Brain microvascular endothelial cell (primary cell): ENCODE data around the gene UBE2S.
"Not testable (repeated sequence)": the region's sequence is repeated elsewhere in the genome, so short reads cannot be mapped to it uniquely, and the experiment has no call there.

Experiments
- DNase-seq: peaks from one replicate; pipeline ENCODE4 v3.0.0-alpha.2; 2020
- H3K27ac ChIP-seq: fragments of 250-450 bp; sonication (Bioruptor Pico); 2 replicates; pipeline ENCODE4 v1.5.1; 2020; ENCODE audit warnings: mild to moderate bottlenecking, moderate library complexity
- H3K27me3 ChIP-seq: fragments of 250-450 bp; sonication (Bioruptor Pico); replicated peaks from 2 replicates; pipeline ENCODE4 v1.5.1; 2020; ENCODE audit warnings: mild to moderate bottlenecking
- H3K36me3 ChIP-seq: fragments of 250-450 bp; sonication (Bioruptor Pico); replicated peaks from 2 replicates; pipeline ENCODE4 v1.5.1; 2020; ENCODE audit warnings: mild to moderate bottlenecking
- H3K4me3 ChIP-seq: 2 replicates; pipeline ENCODE4 v1.5.1; 2011; ENCODE audit warnings: low read depth, mild to moderate bottlenecking, control low read depth, low read length, moderate library complexity
- in situ Hi-C: cut with HindIII; loops from 2 replicates; pipeline ENCODE4 v1.10.0; 2017; ENCODE audit warnings: low sequenced_read_pairs, low pct_ligation_motif_present
- TF ChIP-seq, protein P1 (sequence below): IDR thresholded peaks from 2 replicates; pipeline ENCODE4 v1.5.1; 2011; ENCODE audit warnings: low read depth, mild to moderate bottlenecking, moderate library complexity, low read length, control low read depth, inconsistent platforms; ENCODE audit errors: missing control alignments

UBE2S gene

DNA sequence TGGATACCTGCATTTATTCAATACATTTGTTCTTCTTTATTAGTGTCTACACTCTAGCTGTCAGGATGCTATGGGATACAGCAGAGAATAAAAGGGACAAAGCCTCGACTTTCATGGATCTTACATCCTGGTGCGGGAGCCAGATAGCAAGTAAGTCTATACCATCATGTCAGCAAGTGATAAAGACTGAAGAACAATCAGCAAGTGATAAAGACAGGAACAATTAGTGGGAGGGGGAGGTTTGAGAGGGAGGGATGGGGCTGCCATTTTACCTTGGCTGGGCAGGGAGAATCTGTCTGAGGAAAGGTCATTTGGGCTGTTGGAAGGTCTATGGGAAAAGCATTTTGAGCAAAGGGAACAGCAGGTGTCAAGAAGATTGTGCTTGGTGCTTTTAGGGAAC lies 2.6 kb upstream of the UBE2S start:
- Histone ChIP-seq H3K36me3 (peaks cover 11% of the 10 kb centered on the region), H3K27me3 (no peaks in the 10 kb centered on the region), H3K4me3 (no peak overlapping the region), H3K27ac (no peak overlapping the region)
- TF ChIP-seq, protein P1, sequence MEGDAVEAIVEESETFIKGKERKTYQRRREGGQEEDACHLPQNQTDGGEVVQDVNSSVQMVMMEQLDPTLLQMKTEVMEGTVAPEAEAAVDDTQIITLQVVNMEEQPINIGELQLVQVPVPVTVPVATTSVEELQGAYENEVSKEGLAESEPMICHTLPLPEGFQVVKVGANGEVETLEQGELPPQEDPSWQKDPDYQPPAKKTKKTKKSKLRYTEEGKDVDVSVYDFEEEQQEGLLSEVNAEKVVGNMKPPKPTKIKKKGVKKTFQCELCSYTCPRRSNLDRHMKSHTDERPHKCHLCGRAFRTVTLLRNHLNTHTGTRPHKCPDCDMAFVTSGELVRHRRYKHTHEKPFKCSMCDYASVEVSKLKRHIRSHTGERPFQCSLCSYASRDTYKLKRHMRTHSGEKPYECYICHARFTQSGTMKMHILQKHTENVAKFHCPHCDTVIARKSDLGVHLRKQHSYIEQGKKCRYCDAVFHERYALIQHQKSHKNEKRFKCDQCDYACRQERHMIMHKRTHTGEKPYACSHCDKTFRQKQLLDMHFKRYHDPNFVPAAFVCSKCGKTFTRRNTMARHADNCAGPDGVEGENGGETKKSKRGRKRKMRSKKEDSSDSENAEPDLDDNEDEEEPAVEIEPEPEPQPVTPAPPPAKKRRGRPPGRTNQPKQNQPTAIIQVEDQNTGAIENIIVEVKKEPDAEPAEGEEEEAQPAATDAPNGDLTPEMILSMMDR, result no peak
- DNase-seq, result no peak
- in situ Hi-C loops, result no loop called here

DNA sequence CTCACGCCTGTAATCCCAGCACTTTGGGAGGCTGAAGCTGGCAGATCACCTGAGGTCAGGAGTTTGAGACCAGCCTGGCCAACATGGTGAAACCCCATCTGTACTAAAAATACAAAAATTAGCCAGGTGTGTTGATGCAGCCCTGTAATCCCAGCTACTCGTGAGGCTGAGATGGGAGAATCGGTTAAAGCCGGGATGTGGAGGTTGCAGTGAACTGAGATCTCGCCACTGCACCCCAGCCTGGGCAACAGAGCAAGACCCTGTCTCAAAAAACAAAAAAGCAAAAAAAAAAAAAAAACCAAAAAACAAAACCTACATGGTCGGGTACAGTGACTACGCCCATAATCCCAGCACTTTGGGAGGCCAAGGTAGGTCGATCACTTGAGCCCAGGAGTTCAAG lies 1.6 kb upstream of the UBE2S start:
- DNase-seq, in situ Hi-C loops, H3K27me3 ChIP-seq, H3K27ac ChIP-seq, H3K4me3 ChIP-seq: not testable (repeated sequence)
- H3K36me3 ChIP-seq, result peaks cover 15% of the 10 kb centered on the region

DNA sequence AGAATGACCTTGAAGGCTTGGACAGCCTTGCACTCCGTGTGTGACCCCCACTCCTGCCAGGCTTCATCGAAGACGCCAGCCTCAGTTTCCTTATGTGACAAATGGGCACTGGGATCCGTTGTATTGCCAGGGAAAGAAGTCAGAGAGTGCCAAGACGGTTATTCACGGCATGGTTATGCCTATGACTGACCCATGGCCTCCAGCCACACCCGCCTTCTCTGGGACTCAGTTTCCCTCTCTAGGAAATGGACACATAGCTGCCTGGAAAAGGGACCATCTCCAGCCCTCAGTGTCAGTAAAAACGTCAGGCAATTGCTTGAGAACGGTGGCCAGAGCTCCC lies 915 bp upstream of the UBE2S start:
- H3K27me3 ChIP-seq, result no peaks in the 10 kb centered on the region
- TF ChIP-seq, protein P1, result no peak
- no peak for DNase-seq
- H3K36me3 ChIP-seq, result peaks cover 20% of the 10 kb centered on the region
- peak overlapping the region; percentile 48 for H3K4me3 ChIP-seq
- H3K27ac ChIP-seq, result peak overlapping the region; percentile 93
- in situ Hi-C loops, result no loop called here

DNA sequence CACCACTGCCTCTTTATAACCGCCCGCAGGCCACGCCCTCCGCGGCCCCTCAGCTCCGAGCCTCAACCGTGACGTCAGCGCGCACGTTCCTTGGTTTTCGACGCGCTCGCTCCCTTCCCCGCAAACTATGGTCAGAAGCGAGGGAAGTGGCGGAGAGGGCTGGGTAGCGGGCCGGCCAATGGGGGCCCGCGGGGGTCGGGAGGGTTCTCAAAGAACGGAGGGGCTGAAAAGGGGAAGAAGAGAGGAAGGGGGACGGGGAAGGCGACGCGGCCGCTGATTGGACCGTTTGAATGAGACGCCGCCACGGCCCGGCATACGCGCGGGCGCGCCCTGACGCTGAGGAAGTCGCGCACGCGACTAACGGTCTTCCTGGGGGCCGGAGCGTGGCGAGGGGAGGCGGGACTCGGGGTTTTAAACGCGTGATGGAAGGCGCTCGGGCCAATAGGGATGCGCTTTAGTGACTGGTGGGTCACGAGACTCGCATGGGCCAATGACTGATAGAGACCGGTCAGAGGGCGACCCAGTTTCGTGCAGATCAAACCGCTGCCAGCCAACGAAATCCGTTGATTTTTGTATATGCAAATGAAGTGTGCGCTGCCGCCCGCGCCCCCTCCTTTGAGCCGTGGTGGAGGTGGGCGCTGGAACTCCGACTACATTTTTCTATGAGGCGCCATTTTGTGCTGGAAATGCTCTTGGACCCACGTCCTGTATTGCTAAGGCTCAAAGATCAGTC lies 378 bp upstream of the UBE2S start:
- DNase-seq, result peak; percentile 99
- Histone ChIP-seq H3K27ac (peak overlapping the region; percentile 93), H3K4me3 (peak overlapping the region; percentile 83), H3K36me3 (peaks cover 20% of the 10 kb centered on the region), H3K27me3 (no peaks in the 10 kb centered on the region)
- in situ Hi-C loops, result no loop called here
- TF ChIP-seq, protein P1, result no peak

DNA sequence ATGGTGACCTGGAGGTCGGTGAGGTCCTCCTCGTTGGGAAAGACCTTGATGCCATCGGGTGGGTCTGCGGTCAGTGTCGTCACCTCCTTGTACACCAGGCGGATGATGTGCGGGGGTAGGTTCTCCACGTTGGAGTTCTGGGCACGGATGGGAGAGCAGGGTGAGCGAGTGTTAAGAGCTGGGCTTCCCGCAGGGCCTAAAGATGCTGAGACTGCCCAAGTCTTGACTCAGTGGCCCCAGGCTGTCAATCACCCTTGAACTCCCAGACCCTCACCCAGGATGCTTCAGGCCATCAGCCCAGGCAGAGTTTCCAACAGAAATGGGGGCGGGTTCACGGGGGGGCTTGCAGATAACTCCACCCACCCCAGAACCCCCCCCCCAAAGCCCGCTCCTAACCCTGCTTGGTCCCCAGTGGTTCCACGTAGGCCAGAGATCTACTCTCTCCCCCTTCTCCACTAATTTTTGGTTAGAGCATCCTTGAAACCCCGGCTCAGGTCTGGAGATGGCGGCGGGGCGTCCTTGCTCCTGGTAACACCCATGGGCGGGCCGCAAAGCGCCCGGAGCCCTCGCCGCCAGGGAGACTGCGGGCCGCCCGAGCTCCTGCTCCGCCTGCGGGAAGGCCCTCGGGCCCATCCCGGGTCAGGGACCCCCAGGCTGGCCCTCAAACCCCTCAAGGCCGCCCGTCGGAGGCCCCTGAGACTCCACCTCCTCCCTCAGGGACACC lies 600 bp downstream of the UBE2S start:
- H3K27me3 ChIP-seq, result no peaks in the 10 kb centered on the region
- H3K36me3 ChIP-seq, result peaks cover 23% of the 10 kb centered on the region
- peak overlapping the region; percentile 83 for H3K4me3 ChIP-seq
- in situ Hi-C loops, result no loop called here
- DNase-seq, result no peak
- peak overlapping the region; percentile 93 for H3K27ac ChIP-seq
- TF ChIP-seq, protein P1, result no peak

DNA sequence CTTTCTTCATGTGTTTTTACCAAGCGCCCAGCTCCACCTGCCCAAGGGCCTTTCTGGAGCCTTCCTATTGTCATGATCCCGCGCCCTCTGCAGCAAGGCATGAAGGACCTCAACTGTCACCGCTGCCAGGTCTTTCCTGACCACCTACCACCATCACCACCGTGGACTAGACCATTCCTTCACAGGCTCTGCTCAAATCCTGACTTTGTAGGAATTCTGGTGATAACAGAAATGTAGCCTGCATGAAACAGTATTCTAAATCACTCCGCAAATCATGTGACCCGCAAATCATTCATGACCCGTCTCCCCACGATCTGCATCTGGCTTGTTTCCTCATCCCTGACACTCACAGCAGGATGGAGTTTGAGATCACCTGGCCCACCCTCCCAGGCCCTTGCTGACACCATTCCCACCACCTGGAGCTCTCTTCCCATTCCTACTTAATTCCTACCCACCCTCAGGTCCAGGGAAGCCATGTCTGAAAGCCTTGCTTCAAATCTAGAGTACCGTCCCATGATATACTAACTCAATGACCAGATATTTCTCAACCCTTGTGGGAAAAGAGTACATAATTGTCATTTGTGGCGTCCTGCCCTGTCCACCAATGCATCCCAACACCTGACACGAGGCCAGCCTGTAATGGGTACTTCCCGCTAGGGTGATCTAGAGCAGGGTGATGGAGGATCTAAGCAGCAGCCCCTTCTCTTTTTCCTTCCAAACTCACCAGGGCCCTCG lies 1.3 kb downstream of the UBE2S start:
- peaks cover 29% of the 10 kb centered on the region for H3K36me3 ChIP-seq
- peak overlapping the region; percentile 83 for H3K4me3 ChIP-seq
- in situ Hi-C loops, result no loop called here
- H3K27me3 ChIP-seq, result no peaks in the 10 kb centered on the region
- TF ChIP-seq, protein P1, result no peak
- H3K27ac ChIP-seq, result peak overlapping the region; percentile 4
- DNase-seq, result no peak
